Glutamatergic neuron (in vitro differentiated cells): ENCODE data around the gene LCN6. TPM values are rescaled to one million over a fixed set of nuclear protein-coding genes. Genes with fewer than 3 reads are reported as not detected.

ENCODE experiments used
- DNase-seq: peaks from one replicate; pipeline ENCODE4 v3.0.0; 2022
- H3K27ac Mint-ChIP-seq: one replicate; pipeline ENCODE4 v1.8.0; 2020; ENCODE audit warnings: mild to moderate bottlenecking, mixed read lengths, inconsistent platforms; ENCODE audit not compliant: unreplicated experiment
- H3K27me3 Mint-ChIP-seq: one replicate; pipeline ENCODE4 v1.8.0; 2020; ENCODE audit warnings: mild to moderate bottlenecking, moderate library complexity, mixed read lengths, inconsistent platforms; ENCODE audit not compliant: unreplicated experiment
- H3K36me3 Mint-ChIP-seq: one replicate; pipeline ENCODE4 v1.8.0; 2020; ENCODE audit warnings: mild to moderate bottlenecking, mixed read lengths, inconsistent platforms; ENCODE audit not compliant: unreplicated experiment
- H3K4me1 Mint-ChIP-seq: one replicate; pipeline ENCODE4 v1.8.0; 2020; ENCODE audit warnings: mild to moderate bottlenecking, low read depth, mixed read lengths, inconsistent platforms; ENCODE audit not compliant: unreplicated experiment
- H3K4me3 Mint-ChIP-seq: one replicate; pipeline ENCODE4 v1.8.0; 2020; ENCODE audit warnings: mild to moderate bottlenecking, mixed read lengths, inconsistent platforms; ENCODE audit not compliant: unreplicated experiment
- H3K9me3 Mint-ChIP-seq: one replicate; pipeline ENCODE4 v1.8.0; 2020; ENCODE audit warnings: mild to moderate bottlenecking, moderate library complexity, mixed read lengths, inconsistent platforms; ENCODE audit not compliant: unreplicated experiment
- total RNA-seq: library from RNA; stranded (reverse); fragmentation: NEBNext Ultra II Directional; extraction: Animal tissue kit (Norgen Biotek cat#: 25700); gene quantifications from one replicate; pipeline ENCODE4 v1.2.1, GENCODE V29; 2021; ENCODE audit not compliant: unreplicated experiment
- TF ChIP-seq, protein P1 (sequence below): fragments of 200-600 bp; sonication (generic); IDR thresholded peaks from one replicate; pipeline ENCODE4 v1.5.0; 2021; ENCODE audit not compliant: partially characterized antibody, unreplicated experiment

The LCN6 gene
- total RNA-seq, 1 donor from 2014 or later, result not detected

DNA sequence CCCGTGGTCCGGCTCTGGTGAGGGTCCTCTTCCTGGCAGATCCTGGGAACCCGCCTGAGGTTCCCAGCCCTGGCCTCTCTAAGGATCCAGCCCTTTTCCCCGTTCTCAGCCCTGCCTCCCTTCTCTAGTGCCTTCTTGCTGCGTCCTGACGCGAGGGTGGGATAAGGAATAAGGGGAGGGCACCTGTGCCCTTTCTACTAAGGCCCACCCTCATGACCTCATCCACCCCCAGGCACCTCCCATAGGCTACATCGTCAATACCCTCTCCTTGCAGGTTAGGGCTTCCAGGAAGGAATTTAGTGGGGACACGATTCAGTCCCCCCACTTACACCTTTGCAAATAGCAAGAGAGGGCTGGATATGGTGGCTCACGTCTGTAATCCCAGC is 46.7 kb downstream of the LCN6 start:
- no peak overlapping the region for H3K4me3 Mint-ChIP-seq
- H3K36me3 Mint-ChIP-seq, result no peaks in the 10 kb centered on the region
- peak overlapping the region; percentile 28 for H3K27ac Mint-ChIP-seq
- DNase-seq, result no peak
- TF ChIP-seq, protein P1, sequence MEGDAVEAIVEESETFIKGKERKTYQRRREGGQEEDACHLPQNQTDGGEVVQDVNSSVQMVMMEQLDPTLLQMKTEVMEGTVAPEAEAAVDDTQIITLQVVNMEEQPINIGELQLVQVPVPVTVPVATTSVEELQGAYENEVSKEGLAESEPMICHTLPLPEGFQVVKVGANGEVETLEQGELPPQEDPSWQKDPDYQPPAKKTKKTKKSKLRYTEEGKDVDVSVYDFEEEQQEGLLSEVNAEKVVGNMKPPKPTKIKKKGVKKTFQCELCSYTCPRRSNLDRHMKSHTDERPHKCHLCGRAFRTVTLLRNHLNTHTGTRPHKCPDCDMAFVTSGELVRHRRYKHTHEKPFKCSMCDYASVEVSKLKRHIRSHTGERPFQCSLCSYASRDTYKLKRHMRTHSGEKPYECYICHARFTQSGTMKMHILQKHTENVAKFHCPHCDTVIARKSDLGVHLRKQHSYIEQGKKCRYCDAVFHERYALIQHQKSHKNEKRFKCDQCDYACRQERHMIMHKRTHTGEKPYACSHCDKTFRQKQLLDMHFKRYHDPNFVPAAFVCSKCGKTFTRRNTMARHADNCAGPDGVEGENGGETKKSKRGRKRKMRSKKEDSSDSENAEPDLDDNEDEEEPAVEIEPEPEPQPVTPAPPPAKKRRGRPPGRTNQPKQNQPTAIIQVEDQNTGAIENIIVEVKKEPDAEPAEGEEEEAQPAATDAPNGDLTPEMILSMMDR, result no peak
- H3K4me1 Mint-ChIP-seq, result peaks cover 10% of the 10 kb centered on the region
- H3K9me3 Mint-ChIP-seq, result no peaks in the 10 kb centered on the region
- H3K27me3 Mint-ChIP-seq, result peaks cover 3% of the 10 kb centered on the region

- H3K4me1 Mint-ChIP-seq, result peaks cover 10% of the 10 kb centered on the region
- no peak for DNase-seq
- H3K36me3 Mint-ChIP-seq, result no peaks in the 10 kb centered on the region
- peaks cover under 1% of the 10 kb centered on the region for H3K9me3 Mint-ChIP-seq
- peaks cover 4% of the 10 kb centered on the region for H3K27me3 Mint-ChIP-seq
- no peak overlapping the region for H3K27ac Mint-ChIP-seq
- no peak overlapping the region for H3K4me3 Mint-ChIP-seq
- TF ChIP-seq, protein P1, result no peak
Measured at GRCh38 chr9:136700959-136701667, 47.2 kb downstream of the LCN6 start.

DNA sequence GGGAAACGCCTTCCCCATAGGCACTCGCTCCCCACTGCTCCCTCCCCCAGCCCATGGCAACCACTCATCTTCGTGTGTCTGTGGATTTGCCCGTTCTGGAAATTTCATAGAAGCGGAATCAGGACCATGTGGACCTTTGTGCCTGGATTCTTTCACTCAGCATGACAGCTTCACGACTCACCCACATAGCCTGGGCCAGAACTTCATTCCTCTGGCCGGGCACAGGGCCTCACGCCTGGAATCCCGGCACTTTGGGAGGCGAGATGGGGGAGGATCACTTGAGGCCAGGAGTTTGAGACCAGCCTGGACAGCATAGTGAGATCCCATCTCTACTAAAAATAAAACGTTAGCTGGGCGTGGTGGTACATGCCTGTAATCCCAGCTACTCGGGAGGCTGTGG is 48.0 kb downstream of the LCN6 start:
- Mint-ChIP-seq H3K9me3 (peaks cover 4% of the 10 kb centered on the region), H3K4me3 (no peak overlapping the region), H3K36me3 (no peaks in the 10 kb centered on the region), H3K4me1 (peaks cover 10% of the 10 kb centered on the region), H3K27me3 (peaks cover 5% of the 10 kb centered on the region), H3K27ac (no peak overlapping the region)
- DNase-seq, result no peak
- TF ChIP-seq, protein P1, result no peak

- peaks cover 4% of the 10 kb centered on the region for H3K9me3 Mint-ChIP-seq
- no peak for DNase-seq
- H3K27ac Mint-ChIP-seq, result no peak overlapping the region
- no peaks in the 10 kb centered on the region for H3K36me3 Mint-ChIP-seq
- peaks cover 13% of the 10 kb centered on the region for H3K4me1 Mint-ChIP-seq
- no peak overlapping the region for H3K4me3 Mint-ChIP-seq
- TF ChIP-seq, protein P1, result no peak
- H3K27me3 Mint-ChIP-seq, result peaks cover 5% of the 10 kb centered on the region
Measured at GRCh38 chr9:136698635-136699246, 49.6 kb downstream of the LCN6 start.
